ENCODE data around the gene PLCXD1.

DNA sequence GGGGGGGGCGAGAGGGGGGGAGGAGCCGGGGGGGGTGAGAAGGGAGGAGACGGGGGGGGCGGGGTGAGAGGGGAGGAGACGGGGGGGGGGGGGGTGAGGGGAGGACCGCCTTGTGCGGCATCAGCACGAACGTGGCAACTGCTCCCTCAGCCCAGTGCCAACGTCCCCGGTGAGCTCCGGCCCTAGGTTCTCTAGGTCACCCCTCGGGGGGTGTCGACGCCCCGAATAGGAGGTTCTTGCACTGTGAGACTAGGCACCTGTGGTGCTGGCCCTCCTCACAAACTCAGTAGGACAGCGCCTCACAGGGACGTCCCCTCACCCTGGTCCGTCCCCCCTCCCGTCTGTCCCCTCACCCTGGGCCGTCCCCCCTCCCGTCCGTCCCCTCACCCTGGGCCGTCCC, 58.9 kb downstream of the PLCXD1 start:
- TF ChIP-seq CTCF (IDR thresholded peaks at IDR 0.05 in 8 of 11, conservative IDR thresholded peaks at IDR 0.05 in 3 of 11) (no peak), POLR2AphosphoS5 (IDR thresholded peaks at IDR 0.05) (no peak)

Measured in spleen (tissue), 7 donors.